ENCODE data around the gene SMARCD1. TPM values are rescaled to one million over a fixed set of nuclear protein-coding genes. Genes with fewer than 3 reads are reported as not detected.
A peak's percentile ranks its signal among the peaks of the same experiment; 100 is the strongest.

SMARCD1 gene
- total and polyA plus RNA-seq, 11 donors = 8.5 to 35.7 (median 19.3) TPM

DNA sequence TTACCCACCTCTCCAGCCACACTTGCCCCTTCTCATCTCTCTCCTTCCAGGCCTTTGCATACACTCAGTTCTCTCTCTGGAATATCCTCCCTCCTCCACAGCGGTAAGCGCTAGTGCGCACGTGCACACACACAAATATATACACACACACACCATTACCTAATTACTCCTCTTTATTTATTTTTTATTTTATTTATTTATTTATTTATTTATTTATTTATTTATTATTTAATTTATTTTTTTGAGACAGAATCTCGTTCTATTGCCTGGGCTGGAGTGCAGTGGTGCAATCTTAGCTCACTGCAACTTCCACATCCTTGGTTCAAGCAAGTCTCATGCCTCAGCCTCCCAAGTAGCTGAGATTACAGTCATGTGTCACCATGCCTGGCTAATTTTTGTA, 16.1 kb upstream of the SMARCD1 start:
- DNase-seq (no peak), ATAC-seq (no peak)
- Histone ChIP-seq H3K27me3 (no peaks in the 10 kb centered on the region), H3K4me3 (no peak overlapping the region), H3K27ac (no peak overlapping the region), H3K36me3 (no peaks in the 10 kb centered on the region), H3K9me3 (no peaks in the 10 kb centered on the region), H3K4me1 (peaks cover 0 to 13% (median 2%) of the 10 kb centered on the region in 12 donors)
- TF ChIP-seq, protein P1, sequence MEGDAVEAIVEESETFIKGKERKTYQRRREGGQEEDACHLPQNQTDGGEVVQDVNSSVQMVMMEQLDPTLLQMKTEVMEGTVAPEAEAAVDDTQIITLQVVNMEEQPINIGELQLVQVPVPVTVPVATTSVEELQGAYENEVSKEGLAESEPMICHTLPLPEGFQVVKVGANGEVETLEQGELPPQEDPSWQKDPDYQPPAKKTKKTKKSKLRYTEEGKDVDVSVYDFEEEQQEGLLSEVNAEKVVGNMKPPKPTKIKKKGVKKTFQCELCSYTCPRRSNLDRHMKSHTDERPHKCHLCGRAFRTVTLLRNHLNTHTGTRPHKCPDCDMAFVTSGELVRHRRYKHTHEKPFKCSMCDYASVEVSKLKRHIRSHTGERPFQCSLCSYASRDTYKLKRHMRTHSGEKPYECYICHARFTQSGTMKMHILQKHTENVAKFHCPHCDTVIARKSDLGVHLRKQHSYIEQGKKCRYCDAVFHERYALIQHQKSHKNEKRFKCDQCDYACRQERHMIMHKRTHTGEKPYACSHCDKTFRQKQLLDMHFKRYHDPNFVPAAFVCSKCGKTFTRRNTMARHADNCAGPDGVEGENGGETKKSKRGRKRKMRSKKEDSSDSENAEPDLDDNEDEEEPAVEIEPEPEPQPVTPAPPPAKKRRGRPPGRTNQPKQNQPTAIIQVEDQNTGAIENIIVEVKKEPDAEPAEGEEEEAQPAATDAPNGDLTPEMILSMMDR (IDR thresholded peaks at IDR 0.05) = no peak
- no peak for TF ChIP-seq POLR2A (IDR thresholded peaks at IDR 0.05)
- intact Hi-C loops (cut with DNase I) = loop anchor here in 2 of 10 donors (1.0 to 10.0 kb wide), 2 partner anchors 101 to 304 kb away; no protein-coding TSS in a partner anchor
- WGBS, 4 donors = 96 to 97% (median 97%) methylated on average over 5 of the region's 5 CpGs

GRCh38 chr12:50069539-50069938, 15.6 kb upstream of the SMARCD1 start:
- WGBS, 4 donors = 95 to 98% (median 98%) methylated on average over 3 of the region's 3 CpGs
- TF ChIP-seq POLR2A (IDR thresholded peaks at IDR 0.05) = no peak
- TF ChIP-seq, protein P1 (IDR thresholded peaks at IDR 0.05) = no peak
- DNase-seq (no peak), ATAC-seq (no peak)
- H3K4me3 ChIP-seq = no peak overlapping the region
- H3K27me3 ChIP-seq = no peaks in the 10 kb centered on the region
- no peak overlapping the region for H3K27ac ChIP-seq
- no peaks in the 10 kb centered on the region for H3K9me3 ChIP-seq
- no peaks in the 10 kb centered on the region for H3K36me3 ChIP-seq
- intact Hi-C loops (cut with DNase I) = loop anchor here in 2 of 10 donors (1.0 to 10.0 kb wide), 2 partner anchors 101 to 305 kb away; no protein-coding TSS in a partner anchor
- H3K4me1 ChIP-seq = peaks cover 0 to 13% (median 2%) of the 10 kb centered on the region in 12 donors

- ATAC-seq (peak; percentile 66 to 80 (median 76)), DNase-seq (peak; percentile 81 to 85 (median 82))
- no peak overlapping the region for H3K4me3 ChIP-seq
- TF ChIP-seq POLR2A (IDR thresholded peaks at IDR 0.05) = no peak
- TF ChIP-seq, protein P1 (IDR thresholded peaks at IDR 0.05) = peak; percentile 90 to 96 (median 93)
- H3K4me1 ChIP-seq = peaks cover 0 to 15% (median 3%) of the 10 kb centered on the region in 12 donors
- intact Hi-C loops (cut with DNase I) = loop anchor here (1.0 to 10.0 kb wide), 9 partner anchors 31 to 334 kb away; partner anchors contain the start of gene LARP4 (in 1 of the 10)
- peak overlapping the region in 3 of 12 donors; percentile 8 to 39 (median 14) for H3K27ac ChIP-seq
- no peaks in the 10 kb centered on the region for H3K9me3 ChIP-seq
- no peaks in the 10 kb centered on the region for H3K36me3 ChIP-seq
- no peaks in the 10 kb centered on the region for H3K27me3 ChIP-seq
- 42 to 52% (median 47%) methylated on average over 8 to 9 of the region's 9 CpGs for WGBS, 4 donors
These were observed 14.7 kb upstream of the SMARCD1 start for GRCh38 chr12:50070314-50071060.

- Histone ChIP-seq H3K27me3 (no peaks in the 10 kb centered on the region), H3K4me3 (no peak overlapping the region), H3K27ac (no peak overlapping the region), H3K4me1 (peaks cover 0 to 13% (median 3%) of the 10 kb centered on the region in 12 donors), H3K36me3 (no peaks in the 10 kb centered on the region), H3K9me3 (no peaks in the 10 kb centered on the region)
- ATAC-seq (no peak), DNase-seq (no peak)
- intact Hi-C loops (cut with DNase I) = loop anchor here in 9 of 10 donors (5.0 to 10.0 kb wide), 7 partner anchors 35 to 332 kb away; partner anchors contain the start of gene LARP4 (in 1 of the 9)
- WGBS, 4 donors = 73 to 78% (median 76%) methylated on average over 10 of the region's 10 CpGs
- no peak for TF ChIP-seq POLR2A (IDR thresholded peaks at IDR 0.05)
- TF ChIP-seq, protein P1 (IDR thresholded peaks at IDR 0.05) = no peak
These were observed 12.8 kb upstream of the SMARCD1 start for GRCh38 chr12:50072198-50072907.
